HG02571 (cell line): Measurements from ENCODE around the gene ZNF837.
"Not testable (repeated sequence)": the region's sequence is repeated elsewhere in the genome, so short reads cannot be mapped to it uniquely, and the experiment has no call there.

Source experiments
- ATAC-seq: cut with Tn5 transposase; IDR thresholded peaks from one replicate; pipeline ENCODE4 v1.9.1; 2021; ENCODE audit warnings: mild to moderate bottlenecking, moderate library complexity; ENCODE audit not compliant: unreplicated experiment

The ZNF837 gene

GRCh38 chr19:58351990-58352755, 28.7 kb downstream of the ZNF837 start:
- no peak for ATAC-seq

GRCh38 chr19:58351558-58351878, 29.3 kb downstream of the ZNF837 start:
- ATAC-seq: no peak

DNA sequence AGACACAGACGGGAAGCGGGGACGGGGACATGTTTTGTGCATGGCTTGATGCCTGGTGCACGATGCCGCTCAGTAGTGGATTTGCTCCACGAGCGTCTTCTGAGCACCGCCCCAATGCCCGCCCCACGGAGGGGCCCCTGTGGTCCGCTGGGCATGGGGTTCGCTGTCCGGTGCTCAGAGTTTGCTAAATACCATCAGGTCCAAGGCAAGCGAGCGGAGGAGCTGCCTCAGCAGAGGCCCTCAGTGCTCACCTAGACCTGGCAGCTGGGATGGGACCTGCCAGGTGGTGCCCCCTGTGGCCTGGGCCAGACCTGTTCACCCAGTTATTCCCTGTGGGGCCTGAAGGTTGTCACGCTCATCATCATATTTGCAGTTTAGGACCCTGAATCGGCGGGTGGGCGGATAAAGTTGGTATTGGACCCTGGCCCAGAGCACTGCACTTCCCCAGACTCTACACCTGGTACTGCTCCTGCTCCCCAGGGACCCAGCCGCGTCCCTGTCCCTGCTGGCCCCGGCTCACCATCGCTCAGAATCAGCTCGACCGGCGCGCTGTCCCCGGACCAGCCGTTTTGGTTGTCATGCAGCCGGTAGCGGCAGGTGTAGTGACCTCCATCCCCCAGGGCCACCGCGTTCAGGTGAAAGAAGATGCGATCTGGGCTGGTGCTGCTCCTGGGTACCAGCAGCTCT, 29.8 kb downstream of the ZNF837 start:
- ATAC-seq: no peak

DNA sequence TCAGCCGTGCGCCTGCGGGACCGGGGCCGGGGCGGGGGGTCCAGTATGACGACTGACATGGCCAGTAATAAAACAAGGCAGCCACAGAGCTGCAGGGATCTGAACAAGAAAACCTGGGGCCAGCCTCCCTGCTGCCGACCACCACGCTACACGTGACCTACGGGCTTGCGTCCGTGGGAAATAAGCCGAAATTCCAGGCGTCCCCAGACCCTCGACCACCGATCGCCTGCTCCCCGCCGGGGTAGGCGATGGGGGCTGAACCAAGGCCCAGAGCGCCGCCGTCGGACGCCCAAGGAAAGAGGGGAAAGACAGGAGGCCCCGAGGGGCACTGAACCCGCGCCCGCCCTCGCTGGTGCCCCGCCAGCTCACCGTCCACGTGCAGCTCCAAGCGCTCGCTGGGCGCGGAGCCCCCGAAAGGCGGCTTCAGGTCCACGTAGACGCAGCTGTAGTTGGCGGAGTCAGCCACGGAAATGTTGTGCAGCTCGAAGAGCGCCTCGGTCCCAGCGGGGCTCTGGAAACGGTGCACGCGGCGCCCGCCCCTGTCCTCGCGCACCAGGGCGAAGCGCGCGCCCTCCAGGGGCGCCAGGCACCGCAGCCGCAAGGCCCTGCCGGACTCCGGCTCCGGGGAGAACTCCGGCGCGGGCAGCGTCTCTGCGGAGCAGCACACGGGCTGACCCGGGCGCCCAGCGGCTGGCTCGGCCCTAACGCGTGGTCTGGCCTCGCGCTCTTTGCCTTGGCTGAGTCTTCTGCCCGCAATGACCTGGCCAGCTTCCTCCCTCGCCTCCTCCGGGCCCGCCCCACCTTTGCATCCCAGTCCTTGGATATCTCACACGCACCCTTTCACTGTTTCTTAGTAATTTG, 30.6 kb downstream of the ZNF837 start:
- no peak for ATAC-seq

- no peak for ATAC-seq
Observed at GRCh38 chr19:58349590-58349989, 31.2 kb downstream of the ZNF837 start.

GRCh38 chr19:58348080-58348479, 32.8 kb downstream of the ZNF837 start:
- not testable (repeated sequence) for ATAC-seq

GRCh38 chr19:58346961-58347929, 33.6 kb downstream of the ZNF837 start:
- peak; percentile 80 for ATAC-seq

- no peak for ATAC-seq
Observed at GRCh38 chr19:58345558-58345957, 35.3 kb downstream of the ZNF837 start.

- no peak for ATAC-seq
Observed at GRCh38 chr19:58338825-58339558, 41.8 kb downstream of the ZNF837 start.

DNA sequence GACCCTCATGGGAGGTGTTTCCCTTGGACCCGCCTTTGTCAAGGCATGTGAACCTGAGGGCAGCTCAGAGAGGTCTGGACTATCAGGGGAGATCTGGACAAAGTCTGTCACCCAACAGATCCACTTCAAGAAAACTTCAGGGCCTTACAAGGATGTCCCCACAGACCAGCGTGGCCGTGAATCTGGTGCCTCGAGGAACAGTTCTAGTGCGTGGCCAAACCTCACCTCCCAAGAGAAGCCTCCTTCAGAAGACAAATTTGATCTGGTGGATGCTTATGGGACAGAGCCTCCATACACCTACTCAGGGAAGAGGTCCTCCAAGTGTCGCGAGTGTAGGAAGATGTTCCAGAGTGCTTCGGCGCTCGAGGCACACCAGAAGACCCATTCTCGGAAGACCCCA, 42.5 kb downstream of the ZNF837 start:
- ATAC-seq: no peak

- no peak for ATAC-seq
Observed at GRCh38 chr19:58336820-58337219, 44.0 kb downstream of the ZNF837 start.

DNA sequence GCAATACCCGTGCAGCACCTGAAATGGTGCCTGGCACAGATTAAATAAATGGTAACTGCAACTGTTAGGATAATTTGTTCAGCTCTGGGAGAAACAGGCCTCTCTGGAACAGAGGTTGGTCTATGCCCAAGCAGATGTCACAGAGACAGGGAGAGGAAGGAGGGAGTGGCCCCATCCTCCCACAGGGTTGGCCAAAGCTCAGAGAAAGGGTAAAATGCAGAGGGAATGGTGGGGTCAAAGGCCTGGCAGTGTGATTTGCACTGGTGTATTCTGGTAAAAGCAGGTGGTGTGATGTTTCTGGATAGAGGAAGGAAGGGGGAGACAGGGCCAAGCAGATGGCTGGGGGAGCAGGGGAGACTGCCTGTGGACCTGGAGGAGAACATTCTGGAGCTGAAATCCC, 44.6 kb downstream of the ZNF837 start:
- no peak for ATAC-seq

DNA sequence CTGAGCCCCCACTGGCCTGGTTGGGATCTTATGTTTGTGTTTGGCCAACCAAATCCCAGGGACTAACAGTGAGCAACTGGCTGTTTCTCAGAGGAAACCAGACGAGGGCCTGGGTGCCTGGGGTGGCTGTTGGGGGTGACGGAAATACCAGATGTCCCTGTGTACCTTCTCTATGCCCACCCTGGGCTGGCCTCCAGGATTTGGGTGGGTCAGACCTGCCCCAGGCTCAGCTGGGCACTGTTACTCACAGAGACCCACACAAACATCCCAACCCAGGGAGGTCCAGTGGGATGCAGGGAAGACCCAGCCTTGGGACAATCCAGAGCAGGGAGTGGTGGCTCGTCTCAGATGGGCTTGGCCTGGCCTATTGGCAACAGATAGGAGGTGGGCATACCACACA, 45.2 kb downstream of the ZNF837 start:
- ATAC-seq: no peak

GRCh38 chr19:58334691-58335249, 46.1 kb downstream of the ZNF837 start:
- ATAC-seq: no peak

GRCh38 chr19:58332697-58333096, 48.1 kb downstream of the ZNF837 start:
- ATAC-seq: no peak

DNA sequence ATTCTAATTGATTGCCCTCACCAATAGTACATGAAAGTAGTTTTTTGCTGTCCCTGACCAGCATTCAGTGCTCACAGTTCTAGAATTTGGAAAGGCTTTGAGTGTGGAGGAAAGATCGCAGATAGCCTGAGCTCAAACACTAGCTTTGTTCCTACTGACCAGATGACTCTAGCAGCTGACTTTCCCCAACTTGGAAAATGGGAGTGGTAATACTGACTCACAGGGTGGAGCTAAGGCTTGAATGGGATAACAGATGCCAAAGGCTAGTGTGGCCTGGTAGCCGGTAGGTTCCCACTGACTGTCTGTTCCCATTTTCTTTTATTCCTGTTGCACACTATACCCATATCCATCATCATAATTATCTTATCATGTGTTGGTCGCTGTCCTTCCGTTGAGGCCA, 50.4 kb downstream of the ZNF837 start:
- no peak for ATAC-seq

GRCh38 chr19:58328999-58329398, 51.8 kb downstream of the ZNF837 start:
- ATAC-seq: no peak

DNA sequence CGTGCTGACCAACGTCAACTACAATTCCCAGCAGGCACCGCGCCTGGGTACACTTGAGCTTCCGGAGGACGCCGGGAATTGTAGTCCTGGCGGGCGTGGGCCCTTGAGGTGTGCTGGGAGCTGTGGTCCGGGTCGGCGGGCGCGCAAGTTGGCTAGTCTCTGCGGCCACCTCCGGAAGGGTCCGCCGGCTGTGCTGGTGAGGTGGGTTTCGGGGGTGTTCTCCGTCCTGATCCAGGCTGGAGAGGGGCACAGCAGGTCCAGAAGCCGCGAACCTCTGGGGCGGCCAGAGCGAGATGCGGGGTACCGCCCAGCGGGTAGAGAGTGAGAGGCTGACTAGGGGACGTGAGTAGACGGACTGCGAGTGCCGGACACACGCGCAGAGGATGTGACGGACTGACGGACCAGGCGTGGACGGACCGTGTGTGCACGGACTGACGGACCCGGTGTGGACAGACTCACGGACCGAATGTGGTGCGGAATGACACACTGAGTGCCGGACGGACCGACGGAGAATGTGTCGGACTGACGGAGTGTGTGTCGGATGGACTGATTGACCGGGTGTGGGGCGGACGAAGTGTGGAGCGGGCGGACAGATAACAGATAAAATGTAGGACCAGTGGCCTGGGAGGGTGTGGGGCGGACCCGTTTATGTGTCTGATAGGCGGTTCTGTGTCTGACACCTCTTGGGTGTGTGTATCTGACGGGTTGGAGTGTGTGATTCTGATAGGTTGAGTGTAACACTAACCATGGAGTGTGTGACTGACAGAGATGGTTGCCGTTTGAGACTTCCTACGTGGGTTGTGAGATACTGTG, 53.7 kb downstream of the ZNF837 start, which contains the start of gene ZSCAN22:
Gene ZSCAN22 (plus strand): TSS at position 81 of the 813 bp plus-strand sequence. CDS start 7,809 bp downstream, outside the sequence.
- ATAC-seq: peak; percentile 84
